Adrenal gland (tissue), 12 donors: ENCODE measurements around the gene NCK2. TPM values are rescaled to one million over a fixed set of nuclear protein-coding genes. Genes with fewer than 3 reads are reported as not detected.
A peak's percentile ranks its signal among the peaks of the same experiment; 100 is the strongest.

Experiments used
- DNase-seq, 7 donors: peaks; one replicate each; pipeline ENCODE4 v3.0.0-alpha.2; 2019 to 2020
- H3K27ac ChIP-seq, 5 donors: fragments of 200-600 bp; sonication (generic) in 4 of 5; 1 replicate in 3 of 5; 2 replicates in 2 of 5; pipeline versions ENCODE4 v1.5.1 to v1.8.0; 2016 to 2020; ENCODE audit warnings: mild to moderate bottlenecking in 1 of 5
- H3K27me3 ChIP-seq: fragments of 200-600 bp; 2 replicates; pipeline ENCODE4 v1.8.0; 2021
- H3K36me3 ChIP-seq, 2 donors: fragments of 200-600 bp; replicated peaks in 1 of 2; 1 replicate in 1 of 2; 2 replicates in 1 of 2; pipeline versions ENCODE4 v1.5.1 to v1.8.0; 2018 to 2022
- H3K4me1 ChIP-seq, 2 donors: fragments of 200-600 bp; replicated peaks in 1 of 2; 1 replicate in 1 of 2; 2 replicates in 1 of 2; pipeline versions ENCODE4 v1.5.1 to v1.8.0; 2018 to 2021
- H3K4me3 ChIP-seq, 4 donors: fragments of 200-600 bp; sonication (generic) in 3 of 4; one replicate each; pipeline ENCODE4 v1.5.1; 2016 to 2018
- H3K9me3 ChIP-seq, 3 donors: fragments of 200-600 bp; sonication (generic) in 1 of 3; replicated peaks in 1 of 3; 1 replicate in 2 of 3; 2 replicates in 1 of 3; pipeline versions ENCODE4 v1.5.1 to v1.8.0; 2016 to 2021
- POLR2A ChIP-seq, 2 donors: fragments of 450-650 bp; IDR thresholded peaks; one replicate each; pipeline ENCODE4 v1.6.1; 2017; ENCODE audit warnings: antibody characterized with exemption in 2 of 2, mild to moderate bottlenecking in 2 of 2, moderate library complexity in 1 of 2
- WGBS, 4 donors: extraction: QIAGEN DNeasy Blood & Tissue Kit in 2 of 4; methylation state at CpG; one replicate each; pipeline versions ENCODE4 v1.1.5 to v1.1.7; 2013 to 2017; 5-methylcytosine and 5-hydroxymethylcytosine counted together
- intact Hi-C, 2 donors: fragments of 100-400 bp; cut with DNase I; formaldehyde crosslinking; loops; one replicate each; pipeline versions ENCODE4 v1.14.1 to v1.15.0; 2022 to 2023
- polyA plus RNA-seq, 3 donors: library from polyadenylated mRNA; stranded (reverse); fragments of 200-250 nt in 2 of 3; fragments of 350-450 nt in 1 of 3; fragmentation: Illumina TruSeq in 1 of 3; extraction: RNeasy Lipid Tissue Mini Kit (QIAGEN cat#74804) in 1 of 3; gene quantifications; one replicate each; pipeline ENCODE4 v1.2.3, GENCODE V29; 2013 to 2014
- total RNA-seq, 9 donors: library from RNA; depleted of rRNA in 4 of 9; stranded (reverse); fragments of >200 nt in 4 of 9; fragments of 120-200 nt in 1 of 9; fragmentation: NEBNext Ultra II Directional in 1 of 9; extraction: Animal tissue kit (Norgen Biotek cat#: 25700) in 1 of 9; gene quantifications; one replicate each; pipeline versions ENCODE4 v1.1.0 to v1.2.4, GENCODE V29; 2013 to 2023
- TF ChIP-seq, protein P1 (sequence below), 6 experiments: fragments of 450-650 bp in 4 of 6; fragments of 200-600 bp in 2 of 6; sonication (generic) in 1 of 6; IDR thresholded peaks; 1 replicate in 5 of 6; 2 replicates in 1 of 6; pipeline versions ENCODE4 v1.5.1 to v1.8.0; 2016 to 2021; ENCODE audit warnings: antibody characterized with exemption in 6 of 6, mild to moderate bottlenecking in 2 of 6, moderate library complexity in 1 of 6
- donor health status: healthy with polysubstance abuse.
- donor health status: Bipolar disorder and iron deficiency.
- donor health status: DM: yes; HTN: yes; CAD: no.
- donor health status: DM: no; HTN: no; CAD: no.
- donor health status: DM: no; HTN: no; CAD: no.
- donor health status: DM: yes; HTN: yes; CAD: no.

Gene NCK2
- total and polyA plus RNA-seq, 12 donors, result 13.7 to 56.0 (median 37.3) TPM

DNA sequence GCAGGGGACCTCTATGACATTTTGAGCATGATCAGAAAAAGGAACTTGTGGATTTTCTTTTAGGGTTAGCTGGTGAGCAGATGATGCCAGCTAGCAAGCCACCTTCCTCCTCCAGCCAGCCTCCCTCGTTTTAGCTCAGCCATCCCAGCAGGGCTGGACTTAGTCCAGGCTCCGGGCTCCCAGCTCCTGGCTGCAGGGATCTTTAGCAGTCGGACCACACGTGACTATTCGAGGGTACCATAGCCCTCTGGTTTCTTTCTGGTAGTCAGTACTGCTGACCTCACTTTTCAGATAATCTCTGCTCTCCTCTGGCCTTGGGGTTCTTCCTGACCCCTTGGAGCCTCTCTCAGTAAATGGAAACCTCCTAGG, 31.8 kb downstream of the NCK2 start:
- Histone ChIP-seq H3K4me3 (no peak overlapping the region), H3K27me3 (no peaks in the 10 kb centered on the region), H3K4me1 (peaks cover 9 to 51% of the 10 kb centered on the region in 2 donors), H3K27ac (peak overlapping the region in 2 of 5 donors; percentile 5 to 17), H3K9me3 (no peaks in the 10 kb centered on the region), H3K36me3 (no peaks in the 10 kb centered on the region)
- WGBS, 4 donors, result 21 to 50% (median 34%) methylated on average over 3 to 5 of the region's 5 CpGs
- DNase-seq, result peak in 1 of 7 donors; percentile 26
- TF ChIP-seq POLR2A (IDR thresholded peaks at IDR 0.05), result no peak
- TF ChIP-seq, protein P1, sequence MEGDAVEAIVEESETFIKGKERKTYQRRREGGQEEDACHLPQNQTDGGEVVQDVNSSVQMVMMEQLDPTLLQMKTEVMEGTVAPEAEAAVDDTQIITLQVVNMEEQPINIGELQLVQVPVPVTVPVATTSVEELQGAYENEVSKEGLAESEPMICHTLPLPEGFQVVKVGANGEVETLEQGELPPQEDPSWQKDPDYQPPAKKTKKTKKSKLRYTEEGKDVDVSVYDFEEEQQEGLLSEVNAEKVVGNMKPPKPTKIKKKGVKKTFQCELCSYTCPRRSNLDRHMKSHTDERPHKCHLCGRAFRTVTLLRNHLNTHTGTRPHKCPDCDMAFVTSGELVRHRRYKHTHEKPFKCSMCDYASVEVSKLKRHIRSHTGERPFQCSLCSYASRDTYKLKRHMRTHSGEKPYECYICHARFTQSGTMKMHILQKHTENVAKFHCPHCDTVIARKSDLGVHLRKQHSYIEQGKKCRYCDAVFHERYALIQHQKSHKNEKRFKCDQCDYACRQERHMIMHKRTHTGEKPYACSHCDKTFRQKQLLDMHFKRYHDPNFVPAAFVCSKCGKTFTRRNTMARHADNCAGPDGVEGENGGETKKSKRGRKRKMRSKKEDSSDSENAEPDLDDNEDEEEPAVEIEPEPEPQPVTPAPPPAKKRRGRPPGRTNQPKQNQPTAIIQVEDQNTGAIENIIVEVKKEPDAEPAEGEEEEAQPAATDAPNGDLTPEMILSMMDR (IDR thresholded peaks at IDR 0.05), result no peak
- intact Hi-C loops, result no loop called here

DNA sequence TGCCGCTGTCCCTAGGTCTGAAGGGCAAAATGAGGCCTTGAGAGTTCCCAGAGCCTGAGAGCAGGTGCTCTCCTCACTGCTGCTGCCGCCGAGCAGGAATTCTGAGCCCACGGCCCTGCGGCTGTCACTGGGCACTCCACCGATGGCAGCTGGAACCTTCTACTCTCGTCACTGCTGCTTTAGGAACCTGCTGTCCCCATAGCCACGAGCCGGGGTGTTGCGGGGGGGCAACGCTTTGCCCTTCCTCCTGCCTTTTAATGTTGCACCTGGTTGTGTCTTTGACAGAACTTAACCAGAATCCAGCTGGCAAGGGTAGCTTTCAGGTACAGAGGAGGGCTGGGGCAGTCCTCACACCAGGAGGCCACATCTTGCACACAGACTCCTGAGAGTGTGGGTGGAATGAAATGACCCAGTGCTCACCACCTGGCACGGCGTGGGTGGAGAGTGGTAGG, 32.3 kb downstream of the NCK2 start:
- no peak for TF ChIP-seq POLR2A (IDR thresholded peaks at IDR 0.05)
- TF ChIP-seq, protein P1 (IDR thresholded peaks at IDR 0.05), result no peak

DNA sequence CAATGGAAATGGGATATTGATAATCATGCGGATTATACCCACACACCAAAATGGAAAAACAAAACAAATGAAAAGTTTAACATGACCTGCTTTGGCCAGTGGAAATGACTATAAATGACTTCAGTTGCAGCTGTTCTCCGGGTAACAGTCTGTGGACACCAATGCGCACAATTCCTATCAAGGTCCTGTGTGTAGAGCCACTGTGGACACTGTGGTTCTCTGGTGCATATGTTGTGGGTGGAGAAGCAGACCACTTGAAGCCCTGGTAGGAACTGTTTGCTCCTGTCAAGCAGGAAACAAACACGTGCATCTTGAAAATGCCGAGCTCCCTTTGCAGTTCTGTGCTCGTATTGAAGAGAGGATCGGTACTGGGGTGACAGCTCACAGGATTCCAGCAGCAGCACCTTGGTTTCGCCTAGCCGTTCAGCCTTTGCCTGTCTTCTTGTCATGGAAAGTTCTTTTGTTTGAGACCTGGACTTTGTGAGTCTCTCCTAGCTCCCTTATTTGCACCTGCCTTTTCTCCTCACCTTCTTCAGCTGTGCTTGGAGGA, 32.9 kb downstream of the NCK2 start:
- DNase-seq, result no peak
- no peak for TF ChIP-seq POLR2A (IDR thresholded peaks at IDR 0.05)
- TF ChIP-seq, protein P1 (IDR thresholded peaks at IDR 0.05), result no peak
- no peak overlapping the region for H3K27ac ChIP-seq
- H3K9me3 ChIP-seq, result no peaks in the 10 kb centered on the region
- no peak overlapping the region for H3K4me3 ChIP-seq
- intact Hi-C loops, result no loop called here
- WGBS, 4 donors, result 87 to 94% (median 92%) methylated on average over 9 of the region's 9 CpGs
- peaks cover 8 to 46% of the 10 kb centered on the region in 2 donors for H3K4me1 ChIP-seq
- H3K36me3 ChIP-seq, result no peaks in the 10 kb centered on the region
- no peaks in the 10 kb centered on the region for H3K27me3 ChIP-seq

More for the DNA sequence above, 32.3 kb downstream of the NCK2 start:
- H3K27me3 ChIP-seq, result no peaks in the 10 kb centered on the region
- no peak for DNase-seq
- no peaks in the 10 kb centered on the region for H3K36me3 ChIP-seq
- no peaks in the 10 kb centered on the region for H3K9me3 ChIP-seq
- H3K4me1 ChIP-seq, result peaks cover 10 to 51% of the 10 kb centered on the region in 2 donors
- H3K27ac ChIP-seq, result no peak overlapping the region
- H3K4me3 ChIP-seq, result no peak overlapping the region
- intact Hi-C loops, result no loop called here
- WGBS, 4 donors, result 76 to 90% (median 84%) methylated on average over 12 to 13 of the region's 13 CpGs

DNA sequence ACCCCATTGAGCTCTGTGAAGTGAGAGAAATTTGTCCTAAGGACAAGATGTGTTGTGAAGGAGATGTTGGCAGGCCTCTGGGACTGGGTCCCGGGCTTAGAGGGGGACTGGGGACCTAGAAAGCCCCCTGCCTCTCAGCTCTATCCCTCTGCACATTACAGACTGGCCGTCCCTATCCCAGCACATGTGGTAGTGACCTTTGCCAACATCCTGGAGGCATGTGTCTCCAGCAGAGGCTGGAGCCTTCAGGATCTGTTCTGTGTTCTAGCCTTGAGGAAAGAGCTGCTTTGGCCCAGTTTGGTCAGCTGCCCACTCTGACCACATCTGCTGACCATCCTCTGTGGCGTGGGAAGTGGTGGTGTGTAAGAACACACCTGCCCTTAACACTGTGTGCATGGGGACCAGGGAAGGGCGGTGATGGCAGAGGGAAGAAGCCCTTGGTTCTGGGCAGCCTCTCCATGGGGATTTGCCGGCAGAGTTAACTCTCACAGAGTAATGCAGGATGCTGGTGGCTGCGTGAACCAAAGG, 33.4 kb downstream of the NCK2 start:
- TF ChIP-seq, protein P1 (IDR thresholded peaks at IDR 0.05), result no peak
- no peak for TF ChIP-seq POLR2A (IDR thresholded peaks at IDR 0.05)
- 82 to 95% (median 85%) methylated on average over 6 of the region's 6 CpGs for WGBS, 4 donors
- intact Hi-C loops, result no loop called here

More for the DNA sequence above, 33.4 kb downstream of the NCK2 start:
- Histone ChIP-seq H3K4me3 (no peak overlapping the region), H3K36me3 (no peaks in the 10 kb centered on the region), H3K27ac (no peak overlapping the region), H3K27me3 (no peaks in the 10 kb centered on the region), H3K9me3 (no peaks in the 10 kb centered on the region), H3K4me1 (peaks cover 5 to 41% of the 10 kb centered on the region in 2 donors)
- DNase-seq, result no peak
